ENCODE results near the gene ERF.

DNA sequence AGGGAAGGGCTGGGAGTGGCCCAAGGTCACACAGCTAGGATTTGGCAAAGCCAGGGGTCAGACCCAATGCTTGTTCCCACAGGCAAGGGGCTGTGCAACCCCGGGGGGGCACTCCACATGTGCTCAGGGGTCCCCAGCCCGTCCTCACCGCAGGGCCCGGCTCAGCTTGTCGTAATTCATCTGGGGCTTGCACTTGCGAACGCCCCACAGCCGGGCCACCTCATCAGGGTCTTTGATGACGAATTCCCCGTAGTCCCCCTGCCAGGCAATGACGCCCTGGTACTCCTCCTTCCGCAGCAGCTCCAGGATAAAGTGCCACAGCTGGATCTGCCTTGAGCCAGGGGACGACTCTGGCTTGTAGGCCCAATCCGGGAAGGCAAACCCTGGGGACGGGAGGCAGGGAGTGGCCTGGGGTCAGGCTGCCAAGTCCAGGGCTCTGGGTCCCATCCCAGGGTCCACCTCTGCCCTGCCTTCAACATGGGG is 4.7 kb downstream of the ERF start:
- TF ChIP-seq, protein P1, sequence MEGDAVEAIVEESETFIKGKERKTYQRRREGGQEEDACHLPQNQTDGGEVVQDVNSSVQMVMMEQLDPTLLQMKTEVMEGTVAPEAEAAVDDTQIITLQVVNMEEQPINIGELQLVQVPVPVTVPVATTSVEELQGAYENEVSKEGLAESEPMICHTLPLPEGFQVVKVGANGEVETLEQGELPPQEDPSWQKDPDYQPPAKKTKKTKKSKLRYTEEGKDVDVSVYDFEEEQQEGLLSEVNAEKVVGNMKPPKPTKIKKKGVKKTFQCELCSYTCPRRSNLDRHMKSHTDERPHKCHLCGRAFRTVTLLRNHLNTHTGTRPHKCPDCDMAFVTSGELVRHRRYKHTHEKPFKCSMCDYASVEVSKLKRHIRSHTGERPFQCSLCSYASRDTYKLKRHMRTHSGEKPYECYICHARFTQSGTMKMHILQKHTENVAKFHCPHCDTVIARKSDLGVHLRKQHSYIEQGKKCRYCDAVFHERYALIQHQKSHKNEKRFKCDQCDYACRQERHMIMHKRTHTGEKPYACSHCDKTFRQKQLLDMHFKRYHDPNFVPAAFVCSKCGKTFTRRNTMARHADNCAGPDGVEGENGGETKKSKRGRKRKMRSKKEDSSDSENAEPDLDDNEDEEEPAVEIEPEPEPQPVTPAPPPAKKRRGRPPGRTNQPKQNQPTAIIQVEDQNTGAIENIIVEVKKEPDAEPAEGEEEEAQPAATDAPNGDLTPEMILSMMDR (conservative IDR thresholded peaks at IDR 0.05), result no peak
- no peak for TF ChIP-seq ZFX (IDR thresholded peaks at IDR 0.05)
